22Rv1 (cell line): ENCODE measurements around the gene CACNA2D4.

Source experiments
- CTCF ChIP-seq: fragments of 450-650 bp; IDR thresholded peaks from 2 replicates; pipeline ENCODE4 v1.5.1; 2017; ENCODE audit warnings: mild to moderate bottlenecking
- ZFX ChIP-seq: fragments of 450-650 bp; IDR thresholded peaks from 2 replicates; pipeline ENCODE4 v1.6.1; 2017; ENCODE audit warnings: antibody characterized with exemption, borderline replicate concordance

- TF ChIP-seq CTCF (no peak), ZFX (no peak)
Observed at GRCh38 chr12:1842183-1842904, 76.1 kb downstream of the CACNA2D4 start.
